ENCODE measurements around the gene PARP12.

DNA sequence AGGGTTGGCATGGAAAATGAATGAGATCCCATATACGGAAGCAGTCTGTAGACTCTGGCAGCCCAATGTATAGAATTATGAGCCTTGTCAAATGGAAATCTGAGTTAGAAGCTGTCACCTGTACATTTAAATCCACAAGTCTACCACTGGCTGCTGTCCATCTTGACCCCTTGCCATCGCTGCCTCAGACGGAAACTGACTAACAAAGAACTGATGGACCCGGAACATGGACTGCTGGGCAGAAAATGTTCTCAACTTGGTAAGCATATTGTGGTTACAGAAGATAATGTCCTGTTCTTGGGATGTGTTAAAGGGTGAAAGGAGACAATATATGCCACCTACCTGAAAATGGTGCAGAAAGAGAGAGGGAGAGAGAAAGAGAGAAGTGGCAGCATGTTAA lies 37.5 kb downstream of the PARP12 start:
- TF ChIP-seq CTCF (IDR thresholded peaks at IDR 0.05), result no peak
- TF ChIP-seq POLR2A (IDR thresholded peaks at IDR 0.05), result no peak
